ENCODE results near the gene ZCWPW1.
A peak's percentile ranks its signal among the peaks of the same experiment; 100 is the strongest.
"Not testable (repeated sequence)": the region's sequence is repeated elsewhere in the genome, so short reads cannot be mapped to it uniquely, and the experiment has no call there.

Gene ZCWPW1

DNA sequence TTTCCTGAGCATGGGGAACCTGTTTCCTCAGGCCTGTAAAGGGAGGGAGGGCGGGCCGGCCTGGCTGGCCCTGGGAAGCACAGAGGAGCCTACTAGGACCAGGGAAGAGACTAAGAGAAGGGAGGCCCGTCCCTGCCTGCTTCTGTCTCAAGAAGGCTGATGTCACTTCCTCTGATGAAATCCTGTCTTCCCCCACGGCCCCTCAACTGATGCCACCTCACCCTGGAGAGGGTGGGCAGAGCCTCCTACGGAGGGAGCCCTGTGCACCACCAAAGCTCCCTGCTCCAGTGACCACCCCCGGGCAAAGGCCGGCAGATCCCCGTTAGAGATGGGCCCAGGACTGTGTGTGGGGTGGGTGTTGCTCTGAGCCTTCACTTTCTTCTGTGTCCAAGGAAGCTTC, 56.2 kb downstream of the ZCWPW1 start:
- peak; percentile 8 for DNase-seq (ENCODE audit: low read depth)

DNA sequence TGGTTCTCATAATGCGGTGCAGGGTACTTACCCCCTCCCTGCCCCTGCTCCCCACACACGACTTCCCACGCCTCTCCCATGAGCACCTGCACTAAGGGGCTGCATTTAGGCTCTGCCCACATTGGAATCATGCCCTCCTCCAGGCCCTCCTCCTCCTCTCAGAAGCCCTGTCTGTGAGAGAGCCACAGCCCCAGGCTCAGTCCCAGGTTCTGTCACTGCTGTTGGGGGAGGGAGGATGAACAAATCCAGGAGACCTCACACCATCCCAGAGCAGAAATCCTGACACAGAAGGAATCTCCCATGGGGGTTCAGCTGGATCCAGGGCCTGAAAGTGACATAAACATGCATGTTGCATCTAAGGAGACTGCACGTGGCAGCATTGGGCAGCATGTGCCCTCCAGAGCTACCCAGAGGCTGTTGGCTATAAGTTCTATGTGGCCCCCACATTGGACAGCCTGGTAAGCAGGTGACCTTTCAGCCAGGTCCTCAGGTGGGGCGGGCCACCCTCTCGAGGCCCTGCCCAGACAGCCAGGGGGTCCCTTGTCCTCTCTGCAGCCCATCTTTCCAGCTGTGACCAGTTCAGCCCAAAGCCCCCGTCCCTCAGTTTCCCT, 56.8 kb downstream of the ZCWPW1 start:
- DNase-seq (ENCODE audit: low read depth): no peak

DNA sequence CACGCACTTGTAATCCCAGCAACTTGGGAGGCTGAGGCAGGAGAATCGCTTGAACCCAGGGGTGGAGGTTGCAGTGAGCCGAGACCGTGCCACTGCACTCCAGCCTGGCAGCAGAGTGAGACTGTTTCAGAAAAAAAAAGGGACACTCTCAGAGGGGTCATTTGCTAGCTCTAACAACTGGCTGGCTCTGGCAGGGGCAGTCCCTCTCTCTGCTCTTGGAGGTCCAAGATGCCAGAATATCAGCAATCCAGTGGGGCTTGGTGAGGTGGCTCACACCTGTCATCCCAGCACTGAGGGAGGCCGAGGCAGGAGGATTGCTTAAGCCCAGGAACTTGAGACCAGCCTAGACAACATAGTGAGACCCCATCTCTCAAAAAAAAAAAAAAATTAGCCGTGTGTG, 57.8 kb downstream of the ZCWPW1 start:
- DNase-seq (ENCODE audit: low read depth): no peak

DNA sequence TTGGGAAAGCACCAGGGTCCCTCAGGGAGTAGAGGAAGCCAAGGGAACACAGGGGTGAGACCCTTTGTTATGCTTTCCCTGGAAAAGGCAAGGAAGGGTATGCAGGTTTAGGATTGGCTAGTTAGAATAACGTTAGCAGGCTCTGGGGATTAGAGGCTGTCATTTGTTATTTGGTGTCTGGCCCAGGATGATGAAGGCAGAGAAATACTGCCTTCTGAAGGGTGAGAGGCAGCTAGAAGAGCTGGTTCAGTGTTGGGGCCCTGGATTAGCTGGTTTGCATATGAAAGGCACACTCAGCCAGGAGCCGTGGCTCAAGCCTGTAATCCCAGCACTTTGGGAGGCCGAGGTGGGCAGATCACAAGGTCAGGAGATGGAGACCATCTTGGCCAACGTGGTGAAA, 58.2 kb downstream of the ZCWPW1 start:
- DNase-seq (ENCODE audit: low read depth): no peak

DNA sequence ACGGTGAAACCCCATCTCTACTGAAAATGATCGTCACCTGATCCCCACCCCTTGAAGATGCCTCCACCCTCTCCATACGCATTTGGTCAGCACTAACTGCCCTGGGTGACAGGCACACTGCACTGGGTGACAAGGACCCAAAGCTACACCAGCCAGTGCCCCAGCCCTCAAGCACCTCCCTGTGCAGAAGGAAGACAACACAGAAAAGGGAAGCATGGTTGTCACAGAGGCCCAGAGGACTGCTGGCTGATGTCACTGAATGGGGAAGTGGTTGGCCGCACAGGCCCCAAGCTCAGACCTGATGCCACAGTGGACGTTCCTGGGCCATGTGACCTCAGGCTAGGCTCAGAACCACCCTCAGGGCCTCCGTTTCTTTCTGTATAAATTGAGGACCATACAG, 59.4 kb downstream of the ZCWPW1 start:
- DNase-seq (ENCODE audit: low read depth): no peak

DNA sequence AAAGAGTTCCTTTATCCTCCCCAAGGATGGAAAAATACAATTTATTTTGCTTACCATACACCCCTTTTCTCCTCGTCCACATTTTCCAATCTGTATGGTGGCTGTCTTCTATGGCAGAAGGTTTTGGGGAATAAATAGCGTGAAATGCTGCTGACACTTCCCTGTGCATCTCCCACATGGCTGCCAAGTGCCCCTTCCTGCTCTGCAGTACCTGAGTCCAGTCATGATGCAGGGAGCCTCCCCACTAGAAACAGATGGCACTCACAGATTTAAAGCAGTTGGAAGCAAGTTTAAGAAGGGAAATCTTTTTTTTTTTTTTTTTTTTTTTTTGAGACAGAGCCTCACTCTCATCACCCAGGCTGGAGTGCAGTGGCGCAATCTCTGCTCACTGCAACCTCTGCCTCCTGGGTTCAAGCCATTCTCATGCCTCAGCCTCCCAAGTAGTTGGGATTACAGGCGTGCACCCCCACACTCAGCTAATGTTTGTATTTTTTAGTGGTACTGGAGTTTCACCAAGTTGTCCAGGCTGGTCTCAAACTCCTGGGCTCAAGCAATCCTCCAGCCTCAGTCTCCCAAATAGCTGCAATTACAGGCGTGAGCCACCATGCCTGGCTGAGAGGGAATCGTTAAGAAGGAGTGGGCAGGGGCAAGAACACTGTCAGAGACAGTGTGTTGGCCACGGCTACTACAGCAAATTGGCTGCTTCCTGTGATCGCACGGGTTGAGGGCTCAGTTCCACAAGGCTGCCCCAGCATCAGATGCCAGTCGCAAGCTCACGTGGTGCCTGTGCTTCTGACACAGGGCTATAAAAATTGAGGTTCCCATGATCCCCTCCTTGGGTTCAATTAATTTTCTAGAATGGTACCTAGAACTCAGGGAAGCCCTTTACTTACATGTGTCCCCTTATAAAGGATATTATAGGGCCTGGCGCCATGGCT, 60.6 kb downstream of the ZCWPW1 start:
- DNase-seq (ENCODE audit: low read depth): no peak

DNA sequence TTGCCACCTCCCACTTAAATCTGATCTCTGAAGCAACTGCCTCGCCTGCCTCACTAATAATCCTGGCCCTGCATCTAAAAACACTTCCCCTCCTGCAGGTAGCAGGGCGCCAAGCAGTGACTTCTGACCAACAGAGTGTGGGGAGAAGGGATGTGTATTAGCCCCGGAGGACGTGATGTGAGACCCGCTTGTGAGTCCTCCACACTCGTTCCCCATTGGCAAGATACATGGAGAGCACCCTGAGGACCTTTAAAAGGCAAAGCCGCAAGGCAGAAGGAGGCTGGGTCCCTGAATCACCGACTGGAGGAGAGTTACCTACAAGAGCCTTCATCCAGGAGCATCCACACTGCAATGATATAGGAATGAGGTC, 61.3 kb downstream of the ZCWPW1 start:
- DNase-seq (ENCODE audit: low read depth): no peak

DNA sequence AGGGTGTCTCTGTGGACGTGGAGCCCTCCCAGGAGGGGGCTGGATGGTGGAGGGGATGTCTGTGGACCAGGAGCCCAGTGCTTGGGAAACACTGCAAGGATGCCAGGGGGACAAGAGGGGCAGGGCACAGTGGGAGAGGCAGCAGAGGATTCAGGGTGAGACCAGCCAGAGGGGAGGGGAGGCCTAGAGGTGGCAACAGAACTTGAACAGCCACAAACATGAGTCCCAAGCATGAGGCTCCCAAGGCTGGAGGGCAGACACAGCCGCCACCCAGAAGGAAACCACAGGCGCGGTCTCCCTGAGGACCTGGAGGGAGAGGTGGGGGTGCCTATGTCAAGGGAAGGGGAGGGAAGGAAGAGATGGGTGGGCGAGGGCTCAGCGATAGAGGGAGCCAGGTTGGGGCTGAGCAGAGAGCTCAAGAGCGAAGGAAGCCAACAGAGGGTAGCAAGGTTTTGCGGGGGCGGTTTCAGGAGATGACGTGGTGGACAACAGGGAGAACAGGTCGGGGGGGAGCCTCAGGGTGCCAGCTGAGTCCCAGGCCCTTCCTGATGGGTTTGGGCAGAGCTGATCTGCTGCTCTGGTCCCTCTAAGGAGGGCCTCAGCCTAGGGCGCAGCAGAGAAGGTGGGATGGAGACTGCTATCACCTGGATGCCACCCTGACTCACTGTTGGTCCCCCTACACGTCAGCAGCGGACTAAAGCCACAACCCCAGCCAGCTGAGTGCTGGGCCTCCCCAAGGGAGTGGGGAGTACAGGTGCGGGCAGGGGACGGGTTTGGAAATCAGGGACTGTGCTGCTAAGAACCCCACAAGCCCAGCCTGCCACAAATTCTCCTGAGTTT, 61.9 kb downstream of the ZCWPW1 start:
- no peak for DNase-seq (ENCODE audit: low read depth)

DNA sequence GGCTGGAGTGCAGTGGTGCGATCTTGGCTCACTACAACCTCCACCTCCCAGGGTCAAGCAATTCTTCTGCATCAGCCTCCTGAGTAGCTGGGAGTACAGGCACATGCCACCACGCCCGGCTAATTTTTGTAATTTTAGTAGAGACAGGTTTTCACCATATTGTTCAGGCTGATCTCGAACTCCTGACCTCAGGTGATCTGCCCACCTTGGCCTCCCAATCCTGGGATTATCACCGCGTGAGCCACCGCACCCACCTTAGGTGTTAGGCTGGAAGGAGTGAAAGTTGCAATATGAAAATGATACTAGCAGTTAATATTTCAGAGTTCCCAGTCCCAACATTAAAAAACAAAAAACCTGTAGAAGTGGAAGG, 62.5 kb downstream of the ZCWPW1 start:
- DNase-seq (ENCODE audit: low read depth): not testable (repeated sequence)

DNA sequence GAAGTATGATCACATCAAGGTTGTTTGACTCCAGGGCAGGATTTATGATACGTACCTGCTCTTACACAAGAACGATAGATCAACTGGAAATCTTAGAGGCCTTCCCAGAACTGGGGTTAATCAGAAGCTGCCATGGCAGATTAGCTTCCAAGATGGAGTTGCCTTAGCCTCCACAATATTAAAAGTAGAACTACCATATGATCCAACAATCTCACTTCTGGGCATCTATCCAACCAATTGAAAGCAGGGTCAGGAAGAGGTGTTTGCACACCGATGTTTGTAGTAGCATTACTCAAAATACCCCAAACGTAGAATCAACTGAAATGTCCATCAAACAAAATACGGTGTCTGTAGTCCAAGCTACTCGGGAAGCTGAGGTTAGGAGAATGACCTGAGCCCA, 64.0 kb downstream of the ZCWPW1 start:
- no peak for DNase-seq (ENCODE audit: low read depth)

DNA sequence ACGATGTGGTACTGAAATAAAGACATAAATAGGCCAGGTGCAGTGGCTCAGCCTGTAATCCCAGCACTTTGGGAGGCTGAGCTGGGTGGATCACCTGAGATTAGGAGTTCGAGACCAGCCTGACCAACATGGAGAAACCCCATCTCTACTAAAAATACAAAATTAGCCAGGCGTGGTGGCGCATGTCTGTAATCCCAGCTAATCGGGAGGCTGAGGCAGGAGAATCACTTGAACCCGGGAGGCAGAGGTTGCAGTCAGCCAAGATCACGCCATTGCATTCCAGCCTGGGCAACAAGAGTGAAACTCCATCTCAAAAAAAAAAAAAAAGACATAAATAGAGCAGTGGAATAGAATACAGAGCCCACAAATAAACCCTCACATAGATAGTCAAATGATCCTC, 64.7 kb downstream of the ZCWPW1 start:
- not testable (repeated sequence) for DNase-seq (ENCODE audit: low read depth)

DNA sequence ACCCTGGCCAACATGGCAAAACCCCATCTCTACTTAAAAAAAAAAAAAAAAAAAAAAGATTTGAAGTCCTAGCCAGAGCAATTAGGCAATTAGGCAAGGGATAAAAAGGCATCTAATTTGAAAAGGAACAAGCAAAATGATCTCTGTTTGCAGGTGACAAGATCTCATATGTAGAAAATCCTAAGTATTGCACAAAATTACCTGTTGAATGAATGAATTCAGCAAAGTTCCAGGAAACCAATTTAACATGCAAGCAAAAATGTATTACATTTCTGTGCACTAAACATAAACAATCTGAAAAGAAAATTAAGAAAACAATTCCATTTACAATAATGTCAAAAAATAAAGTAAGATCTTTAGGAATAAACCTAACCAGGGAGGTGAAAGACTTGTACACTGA, 65.4 kb downstream of the ZCWPW1 start:
- DNase-seq (ENCODE audit: low read depth): no peak

DNA sequence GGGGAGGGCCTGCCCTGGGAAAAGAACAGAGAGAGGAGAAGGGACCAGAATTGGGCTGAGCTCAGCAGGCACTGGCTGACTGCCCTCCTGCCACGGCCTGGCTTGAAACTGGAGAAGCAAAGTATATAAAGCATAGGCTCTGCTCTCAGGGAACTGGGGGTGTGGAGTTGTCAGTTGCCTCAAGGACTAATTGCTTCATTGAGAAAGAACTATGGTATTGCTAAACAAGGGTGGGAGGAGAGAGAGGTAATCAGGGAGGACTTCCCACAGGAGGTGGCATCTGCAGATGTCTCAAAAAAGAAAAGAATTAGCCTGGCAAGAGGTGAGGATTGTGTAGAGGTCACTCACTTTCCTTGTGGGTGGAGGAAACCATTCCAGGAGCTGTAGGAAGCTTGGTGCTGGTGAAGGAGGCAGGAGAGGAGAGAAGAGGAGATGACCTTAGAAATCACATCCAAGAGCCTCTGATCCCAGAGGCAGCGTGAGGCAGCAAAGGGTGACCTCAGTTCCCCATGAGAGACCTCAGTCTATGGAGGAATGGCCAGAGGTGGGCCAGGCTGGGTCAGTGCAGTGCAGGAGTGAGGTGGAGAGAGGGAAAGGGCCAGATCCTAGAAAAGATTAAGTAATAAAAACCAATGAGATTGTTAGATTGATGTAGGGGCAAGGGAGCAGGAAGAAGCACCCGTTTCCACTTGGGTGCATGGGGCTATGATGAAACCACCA, 68.2 kb downstream of the ZCWPW1 start:
- no peak for DNase-seq (ENCODE audit: low read depth)

DNA sequence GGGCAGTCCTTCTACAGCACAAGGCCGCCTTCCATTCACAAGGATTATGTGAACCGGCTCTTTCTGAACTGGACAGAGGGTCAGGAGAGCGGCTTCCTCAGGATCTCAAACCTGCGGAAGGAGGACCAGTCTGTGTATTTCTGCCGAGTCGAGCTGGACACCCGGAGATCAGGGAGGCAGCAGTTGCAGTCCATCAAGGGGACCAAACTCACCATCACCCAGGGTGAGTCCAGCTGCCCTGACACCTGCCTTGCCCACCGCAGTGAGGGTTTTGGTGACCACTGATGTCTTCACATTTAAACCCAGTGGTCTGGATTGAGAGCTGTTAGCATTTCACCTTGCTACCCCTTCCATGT, 69.7 kb downstream of the ZCWPW1 start:
- no peak for DNase-seq (ENCODE audit: low read depth)

DNA sequence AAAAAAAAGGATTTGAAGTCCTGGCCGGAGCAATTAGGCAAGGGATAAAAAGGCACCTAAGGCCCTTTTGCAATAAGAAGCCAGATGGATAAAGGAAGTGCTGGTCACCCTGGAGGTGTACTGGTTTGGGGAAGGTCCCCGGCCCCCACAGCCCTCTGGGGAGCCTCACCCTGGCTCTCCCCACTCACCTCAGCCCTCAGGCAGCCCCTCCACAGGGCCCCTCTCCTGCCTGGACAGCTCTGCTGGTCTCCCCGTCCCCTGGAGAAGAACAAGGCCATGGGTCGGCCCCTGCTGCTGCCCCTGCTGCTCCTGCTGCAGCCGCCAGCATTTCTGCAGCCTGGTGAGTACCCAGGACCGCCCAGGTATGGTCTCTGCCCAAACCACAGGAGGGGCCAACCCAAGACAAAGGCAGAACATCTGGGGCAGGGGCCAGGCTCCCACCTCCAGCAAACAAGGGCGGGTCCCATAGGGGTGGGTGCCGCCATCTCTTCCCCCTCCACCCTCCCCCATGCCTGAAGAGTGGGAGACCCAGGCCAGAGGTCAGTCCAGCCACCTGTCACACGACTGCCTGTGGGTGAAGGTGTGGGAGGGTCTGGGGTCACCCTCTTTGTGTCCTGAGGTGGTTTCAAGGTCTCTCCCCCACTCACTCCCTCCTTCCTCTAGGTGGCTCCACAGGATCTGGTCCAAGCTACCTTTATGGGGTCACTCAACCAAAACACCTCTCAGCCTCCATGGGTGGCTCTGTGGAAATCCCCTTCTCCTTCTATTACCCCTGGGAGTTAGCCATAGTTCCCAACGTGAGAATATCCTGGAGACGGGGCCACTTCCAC, 70.3 kb downstream of the ZCWPW1 start, which contains the start of gene PILRB:
PILRB (plus strand) TSS at position 91 of the 830 bp plus-strand sequence; CDS start at position 277, 186 bp downstream.
- DNase-seq (ENCODE audit: low read depth): no peak

DNA sequence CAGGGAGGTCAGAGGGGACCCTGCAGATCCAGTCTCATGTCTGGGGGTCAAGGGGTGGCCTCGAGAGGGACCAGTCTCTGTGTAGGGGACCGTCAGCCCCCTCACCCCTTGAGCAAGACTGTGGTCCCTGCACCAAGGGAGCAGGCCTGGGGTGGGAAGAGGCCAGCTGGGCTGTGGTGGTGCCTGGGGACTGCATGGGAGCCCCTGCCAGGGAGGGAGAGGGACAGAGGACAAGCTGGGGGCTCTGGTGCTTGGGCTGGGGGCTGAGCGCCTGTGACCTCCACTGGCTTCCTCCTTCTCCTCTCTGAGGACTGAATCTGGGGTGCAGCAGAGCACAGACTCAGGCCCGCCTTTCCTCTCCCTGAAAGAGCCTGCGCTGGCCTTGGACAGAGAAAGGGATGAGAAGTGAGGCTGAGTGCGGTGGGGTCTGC, 71.4 kb downstream of the ZCWPW1 start:
- no peak for DNase-seq (ENCODE audit: low read depth)

DNA sequence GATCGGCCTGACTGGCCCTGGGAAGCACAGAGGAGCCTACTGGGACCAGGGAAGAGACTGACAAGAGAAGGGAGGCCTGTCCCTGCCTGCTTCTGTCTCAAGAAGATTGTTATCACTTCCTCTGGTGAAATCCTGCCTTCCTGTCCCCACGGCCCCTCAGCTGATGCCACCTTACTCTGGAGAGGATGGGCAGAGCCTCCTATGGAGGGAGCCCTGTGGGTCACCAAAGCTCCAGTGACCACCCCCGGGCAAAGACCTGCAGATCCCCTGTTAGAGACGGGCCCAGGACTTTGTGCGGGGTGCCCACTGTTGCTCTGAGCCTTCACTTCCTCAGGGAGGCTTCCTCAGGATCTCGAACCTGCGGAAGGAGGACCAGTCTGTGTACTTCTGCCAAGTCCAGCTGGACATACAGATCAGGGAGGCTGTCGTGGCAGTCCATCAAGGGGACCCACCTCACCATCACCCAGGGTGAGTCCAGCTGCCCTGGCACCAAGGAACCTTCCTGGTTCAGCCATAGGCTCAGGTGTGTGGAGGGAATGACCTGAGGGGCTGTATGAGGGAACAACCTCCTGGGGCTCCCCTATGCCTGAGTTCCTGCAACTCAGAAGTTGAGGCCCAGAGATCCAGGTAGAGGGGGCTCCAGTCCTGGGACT, 72.0 kb downstream of the ZCWPW1 start:
- DNase-seq (ENCODE audit: low read depth): no peak

DNA sequence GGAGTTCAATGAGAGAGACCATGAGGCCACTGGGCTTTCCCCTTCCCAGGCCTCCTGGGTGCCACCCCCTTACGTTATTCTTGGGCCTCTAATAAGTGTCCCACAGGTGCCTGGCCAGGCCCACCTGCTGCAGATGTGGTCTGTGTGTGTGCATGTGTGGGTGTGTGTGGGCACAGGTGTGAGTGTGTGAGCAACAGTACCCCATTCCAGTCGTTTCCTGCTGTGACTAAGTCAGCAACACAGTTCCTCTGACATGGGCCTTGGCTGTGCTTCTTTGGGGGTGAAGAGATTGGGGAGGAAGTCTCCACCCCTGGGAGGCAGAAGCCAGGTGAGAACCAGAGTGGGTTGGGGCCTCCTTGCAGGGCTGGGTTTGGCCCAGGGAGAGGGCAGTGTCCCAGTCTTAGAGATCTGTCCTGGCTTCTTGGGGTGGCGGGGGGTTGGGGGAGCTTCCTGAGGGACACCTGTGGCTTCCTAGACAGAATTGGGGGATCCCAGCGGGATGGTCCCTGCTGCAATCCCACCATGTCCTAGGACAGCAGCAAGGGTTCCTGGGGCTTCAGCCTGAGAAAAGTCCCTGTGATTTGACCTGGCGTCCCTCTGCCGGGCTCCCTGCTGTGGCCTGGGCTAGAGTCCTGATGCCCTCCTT, 74.7 kb downstream of the ZCWPW1 start:
- no peak for DNase-seq (ENCODE audit: low read depth)

DNA sequence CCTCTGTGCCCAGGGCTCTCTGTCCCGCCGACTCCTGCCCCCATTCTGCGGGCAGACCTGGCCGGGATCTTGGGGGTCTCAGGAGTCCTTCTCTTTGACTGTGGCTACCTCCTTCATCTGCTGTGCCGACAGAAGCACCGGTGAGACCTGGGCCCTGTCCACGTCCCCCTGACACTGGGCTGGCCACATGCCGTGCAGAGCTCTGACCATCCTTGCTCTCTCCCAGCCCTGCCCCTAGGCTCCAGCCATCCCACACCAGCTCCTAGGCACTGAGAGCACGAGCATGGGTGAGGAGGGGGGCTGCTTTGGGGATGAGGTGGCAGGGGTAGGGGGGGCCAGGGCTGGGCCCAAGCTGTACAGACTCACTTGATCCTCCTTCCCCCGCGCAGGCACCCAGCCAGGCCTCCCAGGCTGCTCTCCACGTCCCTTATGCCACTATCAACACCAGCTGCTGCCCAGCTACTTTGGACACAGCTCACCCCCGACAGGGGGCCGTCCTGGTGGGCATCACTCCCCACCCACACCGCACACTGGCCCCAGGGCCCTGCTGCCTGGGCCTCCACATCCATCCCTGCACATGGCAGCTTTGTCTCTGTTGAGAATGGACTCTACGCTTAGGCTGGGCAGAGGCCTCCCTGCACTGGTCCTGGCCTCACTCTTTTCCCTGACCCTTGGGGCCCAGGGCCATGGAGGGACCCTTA, 75.4 kb downstream of the ZCWPW1 start:
- no peak for DNase-seq (ENCODE audit: low read depth)
